Measurements from ENCODE around the gene CDH23.

The CDH23 gene

GRCh38 chr10:71646037-71646436 is 249.3 kb downstream of the CDH23 start:
- H3K9ac ChIP-seq (ENCODE audit: low read depth in 1 of 2, low read length in 2 of 2), result no peak overlapping the region
- H3K27me3 ChIP-seq (ENCODE audit: control insufficient read depth in 1 of 2, insufficient read depth in 2 of 2, low read length in 2 of 2), result no peaks in the 10 kb centered on the region
- H3K27ac ChIP-seq (ENCODE audit: low read depth, low read length), result no peak overlapping the region
- H3K4me3 ChIP-seq (ENCODE audit: low read depth in 1 of 2, low read length in 2 of 2), result no peak overlapping the region
- peaks cover 24 to 44% of the 10 kb centered on the region in 2 donors for H3K4me1 ChIP-seq (ENCODE audit: control insufficient read depth in 1 of 2, insufficient read depth in 2 of 2, low read length in 2 of 2)
- H3K36me3 ChIP-seq (ENCODE audit: control insufficient read depth in 1 of 2, insufficient read depth in 2 of 2, low read length in 2 of 2), result no peaks in the 10 kb centered on the region
- H3K9me3 ChIP-seq (ENCODE audit: control insufficient read depth in 1 of 2, low read length in 2 of 2), result no peaks in the 10 kb centered on the region

- Histone ChIP-seq H3K27me3 (ENCODE audit: control insufficient read depth in 1 of 2, insufficient read depth in 2 of 2, low read length in 2 of 2) (no peaks in the 10 kb centered on the region), H3K4me3 (ENCODE audit: low read depth in 1 of 2, low read length in 2 of 2) (no peak overlapping the region), H3K27ac (ENCODE audit: low read depth, low read length) (no peak overlapping the region), H3K9ac (ENCODE audit: low read depth in 1 of 2, low read length in 2 of 2) (no peak overlapping the region), H3K4me1 (ENCODE audit: control insufficient read depth in 1 of 2, insufficient read depth in 2 of 2, low read length in 2 of 2) (peaks cover 24 to 44% of the 10 kb centered on the region in 2 donors), H3K36me3 (ENCODE audit: control insufficient read depth in 1 of 2, insufficient read depth in 2 of 2, low read length in 2 of 2) (no peaks in the 10 kb centered on the region), H3K9me3 (ENCODE audit: control insufficient read depth in 1 of 2, low read length in 2 of 2) (no peaks in the 10 kb centered on the region)
Measured at GRCh38 chr10:71646592-71647292, 250.0 kb downstream of the CDH23 start.

GRCh38 chr10:71647526-71648253 is 251.0 kb downstream of the CDH23 start:
- H3K4me3 ChIP-seq (ENCODE audit: low read depth in 1 of 2, low read length in 2 of 2), result no peak overlapping the region
- H3K36me3 ChIP-seq (ENCODE audit: control insufficient read depth in 1 of 2, insufficient read depth in 2 of 2, low read length in 2 of 2), result no peaks in the 10 kb centered on the region
- peaks cover 24 to 44% of the 10 kb centered on the region in 2 donors for H3K4me1 ChIP-seq (ENCODE audit: control insufficient read depth in 1 of 2, insufficient read depth in 2 of 2, low read length in 2 of 2)
- H3K9ac ChIP-seq (ENCODE audit: low read depth in 1 of 2, low read length in 2 of 2), result no peak overlapping the region
- no peak overlapping the region for H3K27ac ChIP-seq (ENCODE audit: low read depth, low read length)
- H3K27me3 ChIP-seq (ENCODE audit: control insufficient read depth in 1 of 2, insufficient read depth in 2 of 2, low read length in 2 of 2), result no peaks in the 10 kb centered on the region
- H3K9me3 ChIP-seq (ENCODE audit: control insufficient read depth in 1 of 2, low read length in 2 of 2), result no peaks in the 10 kb centered on the region

GRCh38 chr10:71648254-71648932 is 251.7 kb downstream of the CDH23 start:
- peaks cover 24 to 44% of the 10 kb centered on the region in 2 donors for H3K4me1 ChIP-seq (ENCODE audit: control insufficient read depth in 1 of 2, insufficient read depth in 2 of 2, low read length in 2 of 2)
- H3K4me3 ChIP-seq (ENCODE audit: low read depth in 1 of 2, low read length in 2 of 2), result no peak overlapping the region
- H3K27ac ChIP-seq (ENCODE audit: low read depth, low read length), result no peak overlapping the region
- no peaks in the 10 kb centered on the region for H3K27me3 ChIP-seq (ENCODE audit: control insufficient read depth in 1 of 2, insufficient read depth in 2 of 2, low read length in 2 of 2)
- no peak overlapping the region for H3K9ac ChIP-seq (ENCODE audit: low read depth in 1 of 2, low read length in 2 of 2)
- H3K9me3 ChIP-seq (ENCODE audit: control insufficient read depth in 1 of 2, low read length in 2 of 2), result no peaks in the 10 kb centered on the region
- no peaks in the 10 kb centered on the region for H3K36me3 ChIP-seq (ENCODE audit: control insufficient read depth in 1 of 2, insufficient read depth in 2 of 2, low read length in 2 of 2)

GRCh38 chr10:71648933-71649320 is 252.2 kb downstream of the CDH23 start:
- Histone ChIP-seq H3K4me3 (ENCODE audit: low read depth in 1 of 2, low read length in 2 of 2) (no peak overlapping the region), H3K27me3 (ENCODE audit: control insufficient read depth in 1 of 2, insufficient read depth in 2 of 2, low read length in 2 of 2) (no peaks in the 10 kb centered on the region), H3K9ac (ENCODE audit: low read depth in 1 of 2, low read length in 2 of 2) (no peak overlapping the region), H3K36me3 (ENCODE audit: control insufficient read depth in 1 of 2, insufficient read depth in 2 of 2, low read length in 2 of 2) (no peaks in the 10 kb centered on the region), H3K27ac (ENCODE audit: low read depth, low read length) (no peak overlapping the region), H3K4me1 (ENCODE audit: control insufficient read depth in 1 of 2, insufficient read depth in 2 of 2, low read length in 2 of 2) (peaks cover 22 to 40% of the 10 kb centered on the region in 2 donors), H3K9me3 (ENCODE audit: control insufficient read depth in 1 of 2, low read length in 2 of 2) (no peaks in the 10 kb centered on the region)

GRCh38 chr10:71649631-71650030 is 252.9 kb downstream of the CDH23 start:
- no peaks in the 10 kb centered on the region for H3K27me3 ChIP-seq (ENCODE audit: control insufficient read depth in 1 of 2, insufficient read depth in 2 of 2, low read length in 2 of 2)
- H3K9ac ChIP-seq (ENCODE audit: low read depth in 1 of 2, low read length in 2 of 2), result no peak overlapping the region
- H3K4me1 ChIP-seq (ENCODE audit: control insufficient read depth in 1 of 2, insufficient read depth in 2 of 2, low read length in 2 of 2), result peaks cover 15 to 32% of the 10 kb centered on the region in 2 donors
- no peaks in the 10 kb centered on the region for H3K36me3 ChIP-seq (ENCODE audit: control insufficient read depth in 1 of 2, insufficient read depth in 2 of 2, low read length in 2 of 2)
- H3K9me3 ChIP-seq (ENCODE audit: control insufficient read depth in 1 of 2, low read length in 2 of 2), result no peaks in the 10 kb centered on the region
- H3K4me3 ChIP-seq (ENCODE audit: low read depth in 1 of 2, low read length in 2 of 2), result no peak overlapping the region
- no peak overlapping the region for H3K27ac ChIP-seq (ENCODE audit: low read depth, low read length)

GRCh38 chr10:71650397-71650796 is 253.7 kb downstream of the CDH23 start:
- Histone ChIP-seq H3K36me3 (ENCODE audit: control insufficient read depth in 1 of 2, insufficient read depth in 2 of 2, low read length in 2 of 2) (no peaks in the 10 kb centered on the region), H3K9me3 (ENCODE audit: control insufficient read depth in 1 of 2, low read length in 2 of 2) (no peaks in the 10 kb centered on the region), H3K4me1 (ENCODE audit: control insufficient read depth in 1 of 2, insufficient read depth in 2 of 2, low read length in 2 of 2) (peaks cover 15 to 28% of the 10 kb centered on the region in 2 donors), H3K27me3 (ENCODE audit: control insufficient read depth in 1 of 2, insufficient read depth in 2 of 2, low read length in 2 of 2) (no peaks in the 10 kb centered on the region), H3K4me3 (ENCODE audit: low read depth in 1 of 2, low read length in 2 of 2) (no peak overlapping the region), H3K27ac (ENCODE audit: low read depth, low read length) (no peak overlapping the region), H3K9ac (ENCODE audit: low read depth in 1 of 2, low read length in 2 of 2) (no peak overlapping the region)

GRCh38 chr10:71651428-71651827 is 254.7 kb downstream of the CDH23 start:
- Histone ChIP-seq H3K27me3 (ENCODE audit: control insufficient read depth in 1 of 2, insufficient read depth in 2 of 2, low read length in 2 of 2) (no peaks in the 10 kb centered on the region), H3K4me3 (ENCODE audit: low read depth in 1 of 2, low read length in 2 of 2) (no peak overlapping the region), H3K4me1 (ENCODE audit: control insufficient read depth in 1 of 2, insufficient read depth in 2 of 2, low read length in 2 of 2) (peaks cover 19 to 36% of the 10 kb centered on the region in 2 donors), H3K27ac (ENCODE audit: low read depth, low read length) (no peak overlapping the region), H3K9me3 (ENCODE audit: control insufficient read depth in 1 of 2, low read length in 2 of 2) (no peaks in the 10 kb centered on the region), H3K9ac (ENCODE audit: low read depth in 1 of 2, low read length in 2 of 2) (no peak overlapping the region), H3K36me3 (ENCODE audit: control insufficient read depth in 1 of 2, insufficient read depth in 2 of 2, low read length in 2 of 2) (no peaks in the 10 kb centered on the region)

GRCh38 chr10:71651928-71652327 is 255.2 kb downstream of the CDH23 start:
- Histone ChIP-seq H3K9me3 (ENCODE audit: control insufficient read depth in 1 of 2, low read length in 2 of 2) (no peaks in the 10 kb centered on the region), H3K27me3 (ENCODE audit: control insufficient read depth in 1 of 2, insufficient read depth in 2 of 2, low read length in 2 of 2) (no peaks in the 10 kb centered on the region), H3K36me3 (ENCODE audit: control insufficient read depth in 1 of 2, insufficient read depth in 2 of 2, low read length in 2 of 2) (no peaks in the 10 kb centered on the region), H3K27ac (ENCODE audit: low read depth, low read length) (no peak overlapping the region), H3K4me3 (ENCODE audit: low read depth in 1 of 2, low read length in 2 of 2) (no peak overlapping the region), H3K9ac (ENCODE audit: low read depth in 1 of 2, low read length in 2 of 2) (no peak overlapping the region), H3K4me1 (ENCODE audit: control insufficient read depth in 1 of 2, insufficient read depth in 2 of 2, low read length in 2 of 2) (peaks cover 19 to 36% of the 10 kb centered on the region in 2 donors)

- no peak overlapping the region for H3K27ac ChIP-seq (ENCODE audit: low read depth, low read length)
- H3K9ac ChIP-seq (ENCODE audit: low read depth in 1 of 2, low read length in 2 of 2), result no peak overlapping the region
- H3K36me3 ChIP-seq (ENCODE audit: control insufficient read depth in 1 of 2, insufficient read depth in 2 of 2, low read length in 2 of 2), result no peaks in the 10 kb centered on the region
- peaks cover 18 to 29% of the 10 kb centered on the region in 2 donors for H3K4me1 ChIP-seq (ENCODE audit: control insufficient read depth in 1 of 2, insufficient read depth in 2 of 2, low read length in 2 of 2)
- no peak overlapping the region for H3K4me3 ChIP-seq (ENCODE audit: low read depth in 1 of 2, low read length in 2 of 2)
- H3K9me3 ChIP-seq (ENCODE audit: control insufficient read depth in 1 of 2, low read length in 2 of 2), result no peaks in the 10 kb centered on the region
- no peaks in the 10 kb centered on the region for H3K27me3 ChIP-seq (ENCODE audit: control insufficient read depth in 1 of 2, insufficient read depth in 2 of 2, low read length in 2 of 2)
Measured at GRCh38 chr10:71653044-71653443, 256.3 kb downstream of the CDH23 start.
